Fibroblast of mammary gland (primary cell): ENCODE measurements around the gene NACAD.
A peak's percentile ranks its signal among the peaks of the same experiment; 100 is the strongest.

Experiments used
- DNase-seq: peaks from one replicate; pipeline ENCODE4 v3.0.0-alpha.2; 2010; ENCODE audit warnings: low read depth
- H3K4me3 ChIP-seq: 2 replicates; pipeline ENCODE4 v1.5.1; 2011; ENCODE audit warnings: low read depth, mild to moderate bottlenecking, low read length, moderate library complexity; ENCODE audit not compliant: control insufficient read depth
- CTCF ChIP-seq: conservative IDR thresholded peaks from 2 replicates; pipeline ENCODE4 v1.5.1; 2011; ENCODE audit warnings: low read depth, low read length, inconsistent platforms; ENCODE audit not compliant: control insufficient read depth, insufficient read depth

Gene NACAD

GRCh38 chr7:45100761-45101480 is 12.2 kb upstream of the NACAD start:
- no peak overlapping the region for H3K4me3 ChIP-seq
- TF ChIP-seq CTCF: no peak
- DNase-seq: no peak

DNA sequence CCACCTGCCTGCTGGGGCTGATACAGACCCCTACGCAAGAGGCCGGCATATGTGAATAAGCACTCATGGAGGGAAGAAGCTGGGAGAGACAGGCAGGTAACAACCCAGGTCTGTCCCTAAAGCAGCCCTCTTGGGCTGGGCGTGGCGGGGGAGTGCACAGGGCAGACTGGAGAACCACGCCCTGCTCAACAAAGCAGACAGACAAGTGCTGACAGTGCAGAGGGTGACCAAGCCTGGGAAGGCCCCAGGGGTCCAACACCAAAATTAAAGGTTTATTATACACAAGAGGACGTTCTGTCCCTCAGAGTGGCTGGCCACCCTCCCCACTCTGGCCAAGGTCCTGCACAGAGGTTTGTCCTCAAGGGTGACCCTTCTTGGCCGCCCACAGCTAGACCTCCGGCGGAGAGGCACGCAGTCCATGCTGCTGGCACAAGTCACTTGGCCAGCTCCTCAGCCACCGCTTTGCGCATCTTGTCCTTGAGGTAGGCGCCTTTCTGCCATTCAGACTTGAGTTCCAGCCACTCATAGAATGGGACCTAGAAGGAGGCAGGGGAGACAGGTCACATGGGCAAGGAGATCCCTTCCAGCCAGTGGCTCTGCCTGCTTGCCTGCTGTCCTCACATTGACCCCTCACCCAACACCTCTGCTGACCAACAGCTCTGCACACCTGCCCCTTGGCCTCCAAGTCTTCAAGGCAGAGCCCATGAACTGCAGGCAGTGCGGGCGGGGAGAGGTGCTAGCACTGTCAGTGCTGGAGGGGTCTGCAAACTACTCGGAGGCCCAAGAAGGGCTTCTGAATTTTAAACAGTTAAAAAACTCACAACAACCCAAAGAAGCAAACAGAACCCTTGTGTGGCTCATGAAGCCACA is 11.4 kb upstream of the NACAD start:
- no peak for DNase-seq
- TF ChIP-seq CTCF: no peak
- no peak overlapping the region for H3K4me3 ChIP-seq

DNA sequence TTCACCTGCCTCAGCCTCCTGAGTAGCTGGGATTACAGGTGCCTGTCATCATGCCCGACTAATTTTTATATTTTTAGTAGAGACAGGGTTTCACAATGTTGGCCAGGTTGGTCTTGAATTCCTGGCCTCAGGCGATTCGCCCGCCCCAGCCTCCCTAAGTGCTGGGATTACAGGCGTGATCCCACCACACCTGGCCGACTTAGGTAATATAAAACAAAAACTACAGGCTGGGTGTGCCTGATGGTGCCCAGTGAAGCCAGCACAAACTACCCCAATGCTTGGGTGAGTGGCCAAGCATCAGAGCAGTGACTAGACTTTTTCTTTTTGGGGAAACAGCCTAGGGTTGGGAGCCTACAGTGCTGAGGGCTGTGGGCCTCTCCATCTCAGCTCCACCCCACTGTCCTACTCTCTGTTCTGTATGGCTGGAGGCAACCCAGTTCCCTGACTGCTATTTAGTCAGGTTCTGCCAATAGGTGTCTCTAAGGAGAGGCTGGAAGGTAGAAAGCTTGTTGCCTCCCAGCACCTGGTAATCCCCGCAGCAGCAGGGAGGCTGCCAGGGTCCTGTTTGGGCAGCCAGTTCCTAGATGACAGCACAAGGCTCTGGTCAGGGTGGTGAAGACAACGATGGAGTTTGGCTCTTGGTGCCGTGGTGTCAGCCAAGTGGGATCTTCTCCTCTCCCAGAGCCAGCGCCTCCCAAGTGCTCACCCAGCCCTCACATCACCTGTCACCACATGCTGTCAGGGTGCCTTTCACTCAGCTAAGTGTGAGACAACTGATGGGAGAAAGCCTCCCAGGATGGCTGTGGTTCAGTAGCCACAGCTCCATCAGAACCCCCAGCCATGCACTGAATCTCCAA is 10.4 kb upstream of the NACAD start:
- no peak for DNase-seq
- no peak overlapping the region for H3K4me3 ChIP-seq
- TF ChIP-seq CTCF: no peak

DNA sequence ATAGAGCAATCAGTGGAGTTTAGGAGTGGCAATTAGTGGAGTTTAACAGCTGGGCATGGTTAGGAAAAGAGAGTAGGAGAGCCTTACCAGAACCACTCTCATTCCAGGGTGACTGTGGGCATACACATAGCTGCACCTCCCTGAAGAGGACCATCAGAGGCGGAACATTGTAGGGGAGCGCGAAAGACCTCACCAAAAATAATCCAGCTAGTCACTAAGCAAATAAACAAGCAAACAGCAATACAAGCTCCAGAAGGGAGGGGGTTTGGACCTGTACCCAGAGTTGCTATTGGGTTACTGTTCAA is 4.1 kb upstream of the NACAD start:
- H3K4me3 ChIP-seq: no peak overlapping the region
- TF ChIP-seq CTCF: no peak
- no peak for DNase-seq

DNA sequence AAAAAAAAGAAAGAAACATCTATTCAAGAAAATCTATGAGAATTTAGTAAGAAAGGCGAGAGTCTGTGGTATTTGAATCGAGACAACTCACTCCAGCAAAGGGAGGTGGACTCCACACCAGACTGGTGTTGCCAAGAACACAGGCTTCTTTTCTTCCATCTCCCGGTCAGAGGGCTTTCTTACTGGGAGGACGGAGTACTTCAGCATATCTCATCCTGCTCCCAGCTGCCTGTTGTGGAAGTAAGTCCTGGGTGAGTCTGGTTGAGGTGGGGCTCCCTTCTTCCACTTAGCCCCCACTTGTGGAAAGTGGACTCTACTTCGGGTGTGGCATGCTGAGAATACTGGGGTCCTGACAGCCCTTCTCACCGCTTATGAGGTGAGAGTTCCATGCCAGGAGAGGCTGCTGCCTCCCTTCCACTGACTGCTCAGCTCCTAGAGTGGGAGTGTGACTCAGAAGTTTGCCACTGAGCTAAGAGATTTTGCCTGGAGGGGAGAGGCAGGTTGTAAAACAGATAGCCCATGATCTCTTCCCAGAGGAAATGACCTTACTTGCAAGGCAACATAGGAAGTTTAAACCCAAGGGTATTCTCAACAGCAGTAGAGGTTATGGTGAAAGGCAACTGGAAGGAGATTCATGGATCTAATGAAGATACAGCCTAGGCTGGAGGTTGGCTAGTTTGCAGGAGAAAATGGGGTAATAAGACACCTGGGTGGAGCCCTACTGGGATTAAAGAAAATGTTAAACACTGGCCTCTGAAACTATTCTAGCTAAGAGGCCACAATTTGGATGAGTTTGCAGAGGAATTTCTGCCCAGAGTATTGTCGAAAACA is 3.5 kb upstream of the NACAD start:
- TF ChIP-seq CTCF: no peak
- DNase-seq: peak; percentile 37
- no peak overlapping the region for H3K4me3 ChIP-seq
